ENCODE measurements around the gene FZD1.
A peak's percentile ranks its signal among the peaks of the same experiment; 100 is the strongest.

FZD1 gene

DNA sequence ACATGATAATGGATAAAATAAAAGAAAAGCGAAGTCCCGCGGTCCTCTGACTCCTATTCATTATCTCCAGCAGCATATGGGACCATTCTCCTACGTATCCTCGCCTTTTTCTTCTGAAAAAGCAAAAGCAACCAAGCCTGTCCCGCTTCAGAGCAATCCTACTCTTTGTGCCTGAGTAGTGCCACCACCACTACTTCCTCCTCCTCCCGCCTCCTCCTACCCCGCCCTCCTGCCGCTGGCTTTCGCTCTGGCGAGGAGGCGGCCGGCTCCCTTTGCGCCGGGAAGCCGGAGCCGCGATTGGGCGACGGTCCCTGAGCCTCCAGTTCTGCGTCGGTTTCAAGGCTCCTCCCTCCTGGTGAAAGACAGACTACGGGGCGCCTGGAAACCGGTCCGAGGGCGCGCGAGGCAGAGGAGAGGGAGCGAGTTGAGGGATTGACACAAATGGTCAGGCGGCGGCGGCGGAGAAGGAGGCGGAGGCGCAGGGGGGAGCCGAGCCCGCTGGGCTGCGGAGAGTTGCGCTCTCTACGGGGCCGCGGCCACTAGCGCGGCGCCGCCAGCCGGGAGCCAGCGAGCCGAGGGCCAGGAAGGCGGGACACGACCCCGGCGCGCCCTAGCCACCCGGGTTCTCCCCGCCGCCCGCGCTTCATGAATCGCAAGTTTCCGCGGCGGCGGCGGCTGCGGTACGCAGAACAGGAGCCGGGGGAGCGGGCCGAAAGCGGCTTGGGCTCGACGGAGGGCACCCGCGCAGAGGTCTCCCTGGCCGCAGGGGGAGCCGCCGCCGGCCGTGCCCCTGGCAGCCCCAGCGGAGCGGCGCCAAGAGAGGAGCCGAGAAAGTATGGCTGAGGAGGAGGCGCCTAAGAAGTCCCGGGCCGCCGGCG is at the start of gene FZD1:
TSS of gene FZD1 (plus strand) at position 388 of the 878 bp plus-strand sequence. CDS start at position 836, 448 bp downstream.
- DNase-seq = peak; percentile 98

- no peak for DNase-seq
Measured at GRCh38 chr7:91226411-91226810, 37.8 kb upstream of the FZD1 start.

- no peak for DNase-seq
Measured at GRCh38 chr7:91228327-91228726, 35.9 kb upstream of the FZD1 start.

- no peak for DNase-seq
Measured at GRCh38 chr7:91228927-91229558, 35.2 kb upstream of the FZD1 start.

GRCh38 chr7:91230100-91230499 is 34.1 kb upstream of the FZD1 start:
- no peak for DNase-seq

DNA sequence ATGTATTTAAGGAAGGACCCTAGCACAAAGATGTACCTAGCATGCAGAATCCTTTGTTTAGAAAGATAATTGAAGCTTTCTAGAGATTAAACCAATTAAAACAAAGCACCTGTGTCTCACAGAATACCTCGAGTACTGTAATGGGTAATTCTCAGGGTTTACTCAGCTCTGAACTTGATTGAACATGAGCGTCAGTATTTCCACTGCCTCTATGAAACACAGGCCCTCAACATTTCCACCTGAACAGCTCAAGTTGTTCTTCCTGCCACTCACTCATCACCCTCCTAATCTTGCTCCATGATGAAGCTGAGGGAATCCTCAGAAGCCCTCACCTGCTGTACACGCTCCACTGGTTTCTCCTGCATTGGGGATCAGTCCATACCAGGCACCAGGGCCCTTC is 33.7 kb upstream of the FZD1 start:
- no peak for DNase-seq

- DNase-seq = no peak
Measured at GRCh38 chr7:91233212-91233611, 31.0 kb upstream of the FZD1 start.

DNA sequence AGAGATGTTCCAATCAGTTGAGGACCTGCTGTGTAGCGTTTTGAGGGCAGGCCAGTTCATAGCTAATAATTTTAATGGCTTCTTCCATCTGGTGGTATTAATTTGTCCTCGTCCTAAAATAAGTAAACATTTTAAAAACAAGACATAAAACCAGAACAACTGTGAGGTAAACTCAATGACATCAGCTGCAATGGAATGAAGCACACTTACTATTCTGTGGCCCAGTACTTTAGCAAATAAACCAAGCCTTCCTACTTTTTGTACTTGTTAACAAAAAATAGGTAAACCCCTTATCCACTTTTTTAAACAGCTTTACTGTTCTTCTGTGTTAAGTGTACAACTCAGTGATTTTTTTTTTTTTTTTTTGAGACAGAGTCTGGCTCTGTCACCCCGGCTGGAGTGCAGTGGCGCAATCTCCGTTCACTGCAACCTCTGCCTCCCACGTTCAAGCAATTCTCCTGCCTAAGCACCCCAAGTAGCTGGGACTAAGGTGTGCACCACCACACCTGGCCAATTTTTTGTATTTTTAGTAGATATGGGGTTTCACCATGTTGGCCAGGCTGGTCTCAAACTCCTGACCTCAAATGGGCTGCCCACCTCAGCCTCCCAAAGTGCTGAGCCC is 28.9 kb upstream of the FZD1 start:
- no peak for DNase-seq

GRCh38 chr7:91239171-91239604 is 25.0 kb upstream of the FZD1 start:
- no peak for DNase-seq

DNA sequence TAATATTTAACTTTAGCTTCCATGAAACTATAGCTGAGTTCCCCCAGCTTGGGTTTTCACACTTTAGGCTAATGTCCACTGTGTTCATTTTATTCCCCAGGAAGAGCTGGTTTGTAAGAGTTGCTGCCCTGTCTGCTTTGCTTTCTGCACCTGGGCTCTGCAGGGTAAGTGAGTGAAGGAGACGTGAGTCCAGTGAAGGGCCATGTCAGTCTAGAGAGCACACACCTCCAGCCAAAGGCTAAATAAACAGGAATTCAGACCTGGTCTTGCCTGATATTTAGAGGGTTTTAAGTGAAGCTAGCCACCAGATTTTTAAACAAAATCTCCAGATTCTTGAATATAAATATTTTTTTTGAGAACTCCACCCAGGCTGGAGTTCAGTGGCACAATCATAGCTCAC is 24.5 kb upstream of the FZD1 start:
- no peak for DNase-seq

- DNase-seq = no peak
Measured at GRCh38 chr7:91240376-91240941, 23.8 kb upstream of the FZD1 start.

GRCh38 chr7:91242097-91242844 is 22.0 kb upstream of the FZD1 start:
- DNase-seq = no peak

DNA sequence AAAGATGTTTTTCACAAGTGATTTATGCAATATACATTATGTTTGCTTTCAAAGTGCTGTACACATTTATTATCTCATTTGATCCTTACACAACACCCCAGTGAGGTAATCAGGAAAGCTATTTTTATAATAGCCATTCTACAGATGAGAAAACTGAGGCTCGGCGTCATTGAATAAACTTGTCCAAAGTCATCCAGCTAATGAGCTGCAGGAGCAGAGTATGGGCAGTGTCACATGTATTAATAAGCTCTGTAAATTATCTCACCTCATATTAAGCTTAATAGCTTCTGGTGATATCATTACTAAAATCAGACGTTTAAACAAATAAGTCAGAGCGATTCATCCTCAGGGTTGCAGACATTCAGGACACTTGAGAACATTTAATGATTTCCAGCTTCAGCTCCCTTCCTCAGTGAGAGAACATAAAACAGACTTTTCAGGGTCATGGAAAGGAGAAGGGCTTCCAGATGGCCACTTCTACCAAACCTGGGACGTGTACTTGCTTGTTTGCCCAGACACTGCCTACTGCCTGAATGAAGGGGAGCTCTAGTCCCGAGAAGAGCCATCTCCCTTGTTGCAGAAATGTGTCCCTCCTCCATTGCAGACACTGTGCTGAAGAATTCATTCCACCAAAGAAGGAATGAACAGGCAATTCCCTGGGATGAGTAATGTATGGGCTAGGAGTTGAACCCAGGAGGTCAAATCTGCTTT is 20.5 kb upstream of the FZD1 start:
- DNase-seq = no peak

DNA sequence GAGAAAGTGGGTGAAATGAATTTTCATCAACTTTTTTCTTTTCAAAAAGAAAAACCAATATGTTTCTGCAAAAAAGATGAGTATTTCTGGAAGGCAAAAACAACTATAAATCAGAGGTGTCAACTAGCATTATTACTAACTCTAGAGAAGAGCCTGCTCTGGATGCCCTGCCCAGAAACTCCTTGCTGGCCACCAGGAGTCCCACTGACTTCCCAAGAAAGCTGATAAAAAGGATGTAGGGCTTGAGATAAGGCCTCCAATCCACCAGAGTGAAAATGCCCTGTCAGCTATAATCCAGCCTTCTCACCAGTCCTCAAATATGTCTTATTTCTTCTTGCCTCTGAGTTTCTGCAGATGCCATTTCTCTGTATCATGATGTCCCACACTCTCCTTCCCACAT is 16.7 kb upstream of the FZD1 start:
- no peak for DNase-seq

- DNase-seq = no peak
Measured at GRCh38 chr7:91248996-91249395, 15.2 kb upstream of the FZD1 start.

DNA sequence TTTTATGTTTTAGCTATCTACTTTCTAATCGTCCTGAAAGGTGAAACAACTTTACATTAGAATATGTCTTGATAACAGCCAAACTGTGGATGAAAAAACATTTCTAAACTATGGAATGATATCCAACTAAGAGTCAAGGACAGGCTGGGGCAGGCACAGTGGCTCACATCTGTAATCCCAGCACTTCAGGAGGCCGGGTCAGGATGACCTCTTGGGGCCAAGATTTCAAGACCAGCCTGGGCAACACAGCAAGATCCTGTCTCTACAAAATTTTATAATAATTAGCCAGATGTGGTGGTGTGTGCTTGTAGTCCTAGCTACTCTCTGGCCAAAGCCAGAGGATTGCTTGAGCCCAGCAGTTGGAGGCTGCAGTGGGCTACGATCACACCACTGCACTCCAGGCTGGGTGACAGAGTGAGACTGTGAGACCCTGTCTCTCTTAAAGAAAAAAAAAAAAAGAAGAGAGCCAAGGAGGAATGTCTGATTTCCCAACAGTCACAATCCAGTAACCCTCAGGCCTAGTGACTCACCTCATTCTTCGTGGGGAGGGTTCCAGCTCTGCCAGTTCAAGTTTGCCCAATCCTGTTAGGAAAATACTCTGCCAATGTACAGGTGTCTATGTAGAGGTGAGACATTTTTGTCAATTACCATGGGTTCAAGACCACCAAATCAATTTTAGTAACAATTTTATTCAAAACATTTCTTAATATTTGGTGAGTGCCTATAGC is 14.6 kb upstream of the FZD1 start:
- no peak for DNase-seq

DNA sequence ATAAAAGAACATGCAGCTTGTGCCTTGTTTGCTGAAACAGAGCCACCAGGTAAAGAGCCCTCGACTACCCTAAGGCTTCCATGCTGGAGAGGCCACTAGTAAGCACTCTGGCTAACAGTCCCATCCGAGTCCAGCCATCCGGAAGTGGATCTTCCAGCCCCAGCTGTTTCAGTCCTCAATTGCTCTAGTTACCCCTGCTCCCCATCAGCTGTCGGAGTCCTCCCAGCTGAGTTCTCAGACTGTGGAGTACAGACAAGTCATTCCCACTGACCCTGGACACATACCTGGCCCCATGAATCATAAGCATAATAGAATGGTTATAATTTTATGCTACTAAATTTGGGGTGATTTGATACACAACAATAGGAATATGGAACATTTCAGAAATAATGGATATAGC is 13.5 kb upstream of the FZD1 start:
- DNase-seq = no peak

DNA sequence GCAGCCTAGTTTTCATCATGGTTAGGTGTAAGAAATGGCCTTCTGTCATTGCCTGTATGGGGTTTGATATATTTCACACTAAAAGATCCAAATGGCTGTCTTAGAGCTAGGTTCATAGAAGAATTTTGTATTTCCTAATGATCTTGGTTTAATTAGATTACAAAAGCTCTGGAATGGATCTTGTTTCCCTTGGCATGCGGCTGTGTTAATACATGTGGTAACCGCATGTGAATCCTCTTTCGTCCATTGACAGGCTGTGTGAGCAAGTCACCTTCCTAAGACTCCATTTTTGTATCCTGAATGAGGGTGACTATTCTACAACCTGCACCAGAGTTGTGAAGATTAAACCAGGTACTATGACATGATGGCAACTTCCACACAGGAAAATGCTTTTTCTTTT is 12.4 kb upstream of the FZD1 start:
- DNase-seq = no peak

DNA sequence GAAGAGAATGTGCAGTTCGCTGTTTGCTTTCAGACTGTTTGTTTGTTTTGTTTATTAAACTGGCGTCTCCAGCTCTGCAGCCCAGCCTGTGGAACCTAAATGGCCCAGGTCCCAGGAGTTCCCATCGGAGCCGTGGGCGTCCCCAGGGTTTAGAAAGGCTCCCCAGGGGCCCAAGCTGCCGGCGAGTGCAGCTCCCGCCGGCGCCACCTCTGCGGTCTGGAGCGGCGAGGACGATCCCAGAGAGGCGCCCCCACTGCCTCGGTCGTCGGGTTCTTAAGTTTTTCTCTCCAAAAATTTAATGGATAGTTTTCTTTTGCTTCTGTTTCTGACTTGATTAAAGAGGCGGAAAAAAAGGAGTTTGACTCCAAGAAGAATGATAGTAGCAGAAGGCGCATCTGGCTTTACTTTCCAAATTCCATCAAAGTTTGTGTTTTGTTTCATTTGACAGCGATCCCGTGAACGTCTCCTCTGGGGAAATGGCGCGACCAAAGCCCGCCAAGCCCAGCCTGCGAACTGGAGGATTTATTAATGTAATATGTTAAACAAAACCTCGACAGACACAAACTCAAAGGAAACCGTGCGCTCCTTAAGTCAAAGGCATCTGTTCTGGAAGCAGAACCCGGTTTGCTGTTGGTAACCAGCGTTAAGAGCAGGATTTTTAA is 718 bp upstream of the FZD1 start:
- DNase-seq = peak; percentile 34

GRCh38 chr7:91264924-91265681 is 870 bp downstream of the FZD1 start:
- DNase-seq = peak; percentile 44

Data from NCI-H774 (cell line).